WI38 (cell line): ENCODE results near the gene CCDC187.

ENCODE experiments used
- H3K4me3 ChIP-seq: 2 replicates; pipeline ENCODE4 v1.5.1; 2011; ENCODE audit warnings: low read depth, mild to moderate bottlenecking, control low read depth, low read length
- CTCF ChIP-seq: IDR thresholded peaks from 2 replicates; pipeline ENCODE4 v1.5.1; 2012; ENCODE audit warnings: low read depth, mild to moderate bottlenecking, control low read depth, low read length

The CCDC187 gene

GRCh38 chr9:136347472-136348256, 43.8 kb upstream of the CCDC187 start:
- TF ChIP-seq CTCF = no peak
- H3K4me3 ChIP-seq = no peak overlapping the region

- TF ChIP-seq CTCF = no peak
- no peak overlapping the region for H3K4me3 ChIP-seq
Observed at GRCh38 chr9:136346927-136347465, 43.1 kb upstream of the CCDC187 start.

- no peak overlapping the region for H3K4me3 ChIP-seq
- TF ChIP-seq CTCF = no peak
Observed at GRCh38 chr9:136346157-136346481, 42.2 kb upstream of the CCDC187 start.

GRCh38 chr9:136345281-136346156, 41.6 kb upstream of the CCDC187 start:
- TF ChIP-seq CTCF = no peak
- no peak overlapping the region for H3K4me3 ChIP-seq

- TF ChIP-seq CTCF = no peak
- no peak overlapping the region for H3K4me3 ChIP-seq
Observed at GRCh38 chr9:136344544-136345280, 40.8 kb upstream of the CCDC187 start.

- H3K4me3 ChIP-seq = no peak overlapping the region
- no peak for TF ChIP-seq CTCF
Observed at GRCh38 chr9:136343884-136344269, 40.0 kb upstream of the CCDC187 start.
